ENCODE results near the gene DCLK2. TPM values are rescaled to one million over a fixed set of nuclear protein-coding genes. Genes with fewer than 3 reads are reported as not detected.
A peak's percentile ranks its signal among the peaks of the same experiment; 100 is the strongest.

DCLK2 gene
- total RNA-seq, 1 donor from 2014 or later: 2.0 TPM

GRCh38 chr4:150119492-150119891 is 41.2 kb downstream of the DCLK2 start:
- peak; percentile 34 for DNase-seq

DNA sequence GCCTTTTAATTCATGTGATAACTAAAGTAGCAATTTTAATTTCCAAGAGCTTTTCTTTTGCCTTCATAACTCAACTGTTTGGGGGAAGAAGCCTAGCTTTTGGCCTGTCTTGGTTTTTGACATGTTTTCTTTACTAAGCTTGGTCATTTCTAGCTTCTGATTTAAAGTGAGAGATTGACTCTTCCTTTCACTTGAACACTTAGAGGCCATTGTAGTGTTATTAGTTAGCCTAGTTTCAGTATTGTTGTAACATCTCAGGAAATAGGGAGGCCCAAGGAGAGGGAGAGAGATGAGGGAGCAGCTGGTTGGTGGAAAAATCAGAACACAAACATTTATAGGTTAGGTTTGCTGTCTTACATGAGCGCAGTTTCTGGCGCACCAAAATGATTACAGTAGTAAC is 44.8 kb downstream of the DCLK2 start:
- no peak for DNase-seq

GRCh38 chr4:150123796-150124677 is 45.8 kb downstream of the DCLK2 start:
- no peak for DNase-seq

DNA sequence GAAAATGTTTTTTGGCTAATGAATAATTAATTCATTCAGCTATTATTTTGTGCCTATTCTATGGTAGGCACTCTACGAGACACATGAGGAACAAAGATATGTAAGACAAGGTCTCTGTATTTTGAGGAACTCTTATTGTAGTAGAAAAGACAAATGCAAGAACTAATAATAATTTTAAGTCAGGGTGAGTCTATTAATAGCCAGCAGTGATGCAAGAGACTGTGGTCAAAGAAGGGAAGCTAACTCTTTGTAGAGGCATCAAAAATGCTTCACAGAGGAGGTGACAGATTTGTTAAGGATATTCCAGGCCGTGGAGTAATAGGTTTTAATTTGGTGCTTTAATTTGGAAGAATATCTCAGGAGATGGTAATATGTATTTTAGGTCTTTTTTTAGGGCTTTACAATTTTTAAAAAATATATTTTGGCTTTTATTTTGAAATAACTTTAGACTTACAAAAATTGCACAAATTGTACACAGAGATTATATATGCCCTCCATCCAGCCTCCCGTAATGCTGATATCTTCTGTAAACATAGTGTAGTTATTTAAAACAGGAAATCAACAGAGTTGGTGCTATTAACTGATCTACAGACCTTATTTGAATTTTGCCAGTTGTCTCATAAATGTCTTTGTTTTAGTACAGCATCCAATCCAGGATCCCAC is 48.1 kb downstream of the DCLK2 start:
- no peak for DNase-seq

DNA sequence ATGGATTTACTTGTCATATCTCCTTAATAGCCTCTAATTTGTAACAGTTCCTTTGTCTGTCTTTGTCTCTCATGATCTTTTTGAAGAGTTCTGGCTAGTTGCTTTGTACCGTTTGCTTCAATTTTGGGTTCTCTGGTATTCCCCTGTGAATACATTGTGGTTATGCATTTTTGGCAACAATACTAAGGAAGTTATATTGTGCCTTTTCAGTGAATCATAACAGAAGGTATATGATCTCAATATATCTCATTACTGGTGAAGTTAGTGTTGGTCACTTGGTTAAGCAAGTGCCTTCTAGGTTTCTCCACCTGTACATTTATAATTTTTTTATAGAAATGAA is 48.6 kb downstream of the DCLK2 start:
- DNase-seq: peak; percentile 29

GRCh38 chr4:150127757-150128156 is 49.5 kb downstream of the DCLK2 start:
- DNase-seq: no peak

DNA sequence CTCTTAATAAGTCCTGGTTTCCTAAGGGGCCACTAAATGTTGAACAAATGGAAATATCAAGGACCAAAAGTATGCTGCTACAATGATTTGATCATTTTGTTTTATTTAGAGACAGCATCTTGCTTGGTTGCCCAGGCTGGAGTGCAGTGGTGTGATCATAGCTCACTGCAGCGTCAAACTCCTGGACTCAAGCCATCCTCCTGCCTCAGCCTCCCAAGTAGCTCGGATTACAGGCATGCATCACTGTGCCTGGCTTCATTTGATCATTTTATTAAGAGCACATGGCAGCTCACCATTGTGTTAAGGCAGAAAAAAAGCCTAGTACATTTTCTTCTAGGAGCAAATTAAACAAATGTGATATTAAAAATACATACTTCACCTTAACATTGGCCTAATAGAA is 52.7 kb downstream of the DCLK2 start:
- no peak for DNase-seq

GRCh38 chr4:150131581-150132228 is 53.5 kb downstream of the DCLK2 start:
- DNase-seq: no peak

- DNase-seq: no peak
Measured at GRCh38 chr4:150133605-150134004, 55.4 kb downstream of the DCLK2 start.

GRCh38 chr4:150135134-150135772 is 57.0 kb downstream of the DCLK2 start:
- DNase-seq: no peak

DNA sequence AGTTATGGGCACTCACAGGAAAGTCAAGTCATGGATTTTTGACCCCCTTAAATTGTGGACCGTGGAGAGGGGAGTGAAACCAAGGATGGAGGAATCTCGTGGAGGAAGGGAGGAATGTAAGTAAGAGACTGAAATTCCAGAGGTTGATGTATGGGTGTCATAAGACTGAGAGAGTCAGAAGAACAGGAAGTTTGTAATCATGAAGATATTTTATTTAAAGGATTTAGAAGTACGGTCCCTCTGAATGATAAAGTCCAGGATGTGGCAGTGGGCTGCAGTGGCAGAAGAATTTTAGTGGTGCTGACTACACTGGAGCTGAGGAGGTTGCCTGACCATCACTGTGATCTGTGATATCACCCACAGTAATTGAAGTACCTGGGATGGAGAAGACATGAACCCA is 57.8 kb downstream of the DCLK2 start:
- DNase-seq: no peak

GRCh38 chr4:150136481-150136880 is 58.2 kb downstream of the DCLK2 start:
- DNase-seq: no peak

DNA sequence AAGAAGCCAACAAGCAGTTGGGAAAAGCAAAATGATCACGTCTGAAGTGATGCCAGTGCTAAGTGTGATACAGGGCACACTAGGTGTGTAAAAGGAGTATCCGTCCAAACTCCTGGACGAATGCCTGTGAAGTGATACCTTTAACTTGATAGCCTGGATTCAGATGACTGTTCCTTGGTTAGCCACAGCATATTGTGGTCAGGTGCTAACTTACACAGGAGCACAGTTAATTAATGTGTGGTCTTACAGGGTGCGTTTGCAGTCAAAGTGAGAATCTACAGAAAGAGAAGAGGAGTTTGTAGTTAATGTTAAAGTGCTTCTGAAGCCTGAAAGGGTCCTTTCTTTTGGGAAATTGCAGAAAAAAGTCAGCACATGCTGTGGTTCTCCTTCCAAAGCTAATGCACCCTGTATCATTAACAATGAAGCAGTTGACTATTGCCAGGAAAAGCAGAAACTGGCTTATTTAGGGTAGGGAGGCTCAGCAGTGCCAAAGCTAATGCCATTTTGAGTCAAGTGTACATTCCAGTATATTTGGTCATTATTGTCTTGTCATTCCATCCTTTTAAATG is 61.1 kb downstream of the DCLK2 start:
- no peak for DNase-seq

DNA sequence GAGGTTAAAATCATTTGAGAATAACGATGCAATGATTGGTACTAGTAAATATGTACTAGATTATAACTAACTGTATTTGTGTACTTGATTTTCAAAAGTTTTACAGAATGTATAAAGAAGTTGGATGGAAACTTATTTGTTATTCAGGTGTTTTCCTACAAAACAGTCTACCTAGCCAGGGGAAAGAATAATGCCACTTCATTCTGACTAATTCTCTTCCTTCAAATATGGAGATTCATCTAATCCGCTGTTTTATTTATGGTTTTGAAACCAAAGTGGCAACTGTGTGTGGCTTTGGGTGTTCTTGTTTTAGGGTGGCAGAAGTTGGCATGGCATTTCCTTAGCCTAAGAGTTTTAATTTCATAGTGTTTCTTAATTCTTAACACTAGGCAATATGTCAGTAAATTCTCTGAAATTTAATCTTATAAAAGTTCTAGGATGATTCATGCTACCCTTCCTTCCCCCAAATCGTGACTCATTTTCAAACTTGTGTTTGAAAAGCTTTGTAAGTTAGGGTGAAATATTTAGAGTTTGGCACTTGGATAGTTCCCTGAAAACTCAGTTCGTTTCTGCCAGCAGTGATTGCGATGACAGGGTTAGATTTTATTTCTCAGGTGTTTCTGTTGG is 62.6 kb downstream of the DCLK2 start:
- peak; percentile 65 for DNase-seq

GRCh38 chr4:150141756-150142155 is 63.5 kb downstream of the DCLK2 start:
- DNase-seq: no peak

- DNase-seq: no peak
Measured at GRCh38 chr4:150142831-150143230, 64.6 kb downstream of the DCLK2 start.

DNA sequence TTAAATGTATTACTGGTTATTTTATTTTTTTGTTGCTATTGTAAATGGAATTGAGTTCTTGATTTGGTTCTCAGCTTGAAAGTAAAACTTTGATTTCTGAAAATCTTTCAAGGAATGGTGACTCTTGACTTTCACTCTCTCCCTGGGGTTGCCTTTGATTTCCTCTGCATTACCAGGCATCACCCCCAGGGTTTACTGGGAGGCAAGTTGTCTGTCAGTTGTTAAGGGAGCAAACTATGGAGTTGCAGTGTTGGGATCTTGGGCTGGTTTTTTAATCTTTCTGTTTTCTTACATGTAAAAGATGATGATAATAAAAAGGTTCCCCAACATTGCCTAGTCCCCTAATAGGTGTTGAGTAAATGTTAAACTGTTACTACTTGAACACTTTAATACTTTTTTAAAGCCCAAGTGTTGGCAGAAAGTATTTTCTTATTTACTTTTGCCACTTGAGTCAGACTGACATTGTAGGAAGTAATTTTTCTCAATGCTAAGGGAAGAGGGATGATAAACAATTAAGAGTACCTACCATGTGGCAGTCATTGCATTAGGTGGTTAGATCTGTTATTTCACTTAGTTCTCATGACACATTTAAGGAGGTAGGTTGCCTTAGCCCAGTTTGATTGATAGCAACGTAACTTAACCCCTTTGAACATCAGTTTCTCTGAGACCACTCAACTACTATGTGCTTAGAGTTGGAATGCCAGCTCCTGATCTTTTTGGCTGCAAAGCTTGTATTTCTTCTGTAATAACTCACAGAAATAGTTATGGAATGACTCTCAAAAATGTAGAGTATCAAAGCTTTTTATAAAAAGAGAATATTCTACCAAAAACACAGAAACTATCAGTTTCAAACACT is 67.1 kb downstream of the DCLK2 start:
- no peak for DNase-seq

GRCh38 chr4:150145946-150146340 is 67.7 kb downstream of the DCLK2 start:
- DNase-seq: no peak

DNA sequence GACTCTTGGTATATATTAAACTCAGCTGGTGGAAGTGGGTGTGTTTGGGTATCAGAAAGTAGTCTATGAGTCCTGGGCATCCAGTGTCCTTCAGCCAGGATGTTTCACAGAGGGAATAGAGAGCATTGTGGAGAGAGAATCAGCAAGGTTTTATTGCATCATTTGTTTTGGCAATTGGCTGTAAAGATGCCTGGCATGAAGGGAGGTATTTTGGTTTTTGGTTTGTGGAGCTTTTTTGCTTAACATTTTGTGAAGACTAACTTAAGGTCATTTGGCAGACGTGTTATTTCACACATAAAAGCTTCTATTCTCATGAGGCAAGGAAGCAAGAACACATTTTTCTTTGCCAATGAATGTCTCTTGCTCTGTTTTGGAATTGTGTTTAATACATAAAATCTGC is 71.1 kb downstream of the DCLK2 start:
- no peak for DNase-seq

DNA sequence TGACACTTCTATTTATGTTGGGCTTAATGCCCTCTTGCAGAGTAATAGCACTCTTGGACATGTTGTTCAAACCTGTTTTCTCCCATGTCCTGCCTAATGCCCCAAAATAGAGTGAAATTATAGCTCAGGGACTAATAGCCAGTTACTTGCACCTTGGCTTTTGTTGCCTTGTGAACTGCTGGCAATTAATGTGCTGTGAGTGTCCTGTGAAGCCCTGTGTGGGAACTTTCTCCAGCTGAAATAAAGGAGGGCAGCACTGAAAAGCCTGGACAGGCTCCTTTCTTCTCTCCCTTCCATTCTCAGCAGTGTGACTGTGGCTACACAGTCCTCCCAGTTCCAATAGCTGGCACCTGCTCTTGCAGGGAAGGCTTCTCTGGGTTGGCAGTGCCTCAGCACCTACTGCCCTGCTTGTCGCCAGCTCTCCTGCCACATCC is 72.4 kb downstream of the DCLK2 start:
- no peak for DNase-seq

- DNase-seq: peak; percentile 80
Measured at GRCh38 chr4:150152766-150153165, 74.5 kb downstream of the DCLK2 start.
